ENCODE measurements around the gene PTGES.

DNA sequence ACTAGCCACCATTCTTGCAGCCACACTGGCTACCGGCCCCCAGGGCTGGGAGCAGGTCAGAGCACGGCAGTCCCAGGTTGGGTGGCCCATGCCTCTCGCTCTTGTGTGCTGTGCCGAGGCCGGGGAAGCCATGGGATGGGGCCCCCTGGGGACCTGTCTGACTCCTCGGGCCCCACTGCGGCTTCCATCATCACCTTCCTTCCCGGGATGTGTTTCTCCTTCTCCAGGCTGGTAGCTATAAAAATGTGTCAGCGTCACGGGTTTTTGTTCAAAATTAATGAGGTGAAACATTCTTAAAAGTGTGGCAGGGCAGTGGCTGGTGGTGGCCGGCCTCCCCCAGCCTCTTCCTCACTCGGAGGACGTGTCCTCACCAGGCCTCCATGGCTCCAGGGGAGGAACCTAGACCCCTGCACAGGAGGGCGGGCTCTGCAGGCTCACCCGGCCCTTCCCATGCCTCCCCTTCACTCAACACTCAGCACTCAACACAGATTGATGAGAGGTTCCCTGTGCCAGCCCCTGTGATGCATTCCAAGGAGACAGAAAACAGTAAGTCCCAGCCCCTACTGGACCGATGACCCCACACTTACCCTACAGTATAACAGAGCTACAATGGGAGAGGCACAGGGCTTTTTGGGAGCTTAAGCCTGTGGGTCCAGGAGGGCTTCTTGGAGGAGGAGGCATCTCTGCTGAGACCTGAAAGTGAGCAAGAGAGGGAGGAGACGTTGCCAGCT is 43.2 kb downstream of the PTGES start:
- TF ChIP-seq, protein P1, sequence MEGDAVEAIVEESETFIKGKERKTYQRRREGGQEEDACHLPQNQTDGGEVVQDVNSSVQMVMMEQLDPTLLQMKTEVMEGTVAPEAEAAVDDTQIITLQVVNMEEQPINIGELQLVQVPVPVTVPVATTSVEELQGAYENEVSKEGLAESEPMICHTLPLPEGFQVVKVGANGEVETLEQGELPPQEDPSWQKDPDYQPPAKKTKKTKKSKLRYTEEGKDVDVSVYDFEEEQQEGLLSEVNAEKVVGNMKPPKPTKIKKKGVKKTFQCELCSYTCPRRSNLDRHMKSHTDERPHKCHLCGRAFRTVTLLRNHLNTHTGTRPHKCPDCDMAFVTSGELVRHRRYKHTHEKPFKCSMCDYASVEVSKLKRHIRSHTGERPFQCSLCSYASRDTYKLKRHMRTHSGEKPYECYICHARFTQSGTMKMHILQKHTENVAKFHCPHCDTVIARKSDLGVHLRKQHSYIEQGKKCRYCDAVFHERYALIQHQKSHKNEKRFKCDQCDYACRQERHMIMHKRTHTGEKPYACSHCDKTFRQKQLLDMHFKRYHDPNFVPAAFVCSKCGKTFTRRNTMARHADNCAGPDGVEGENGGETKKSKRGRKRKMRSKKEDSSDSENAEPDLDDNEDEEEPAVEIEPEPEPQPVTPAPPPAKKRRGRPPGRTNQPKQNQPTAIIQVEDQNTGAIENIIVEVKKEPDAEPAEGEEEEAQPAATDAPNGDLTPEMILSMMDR (IDR thresholded peaks at IDR 0.05; ENCODE audit: insufficient read depth, low read depth, low read length): no peak
- TF ChIP-seq EZH2 (IDR thresholded peaks at IDR 0.05; ENCODE audit: insufficient read depth, low read length): no peak
